H1 (cell line): Measurements from ENCODE around the gene USP3. TPM values are rescaled to one million over a fixed set of nuclear protein-coding genes. Genes with fewer than 3 reads are reported as not detected.

Source experiments
- EP300 ChIP-seq, 2 experiments: IDR thresholded peaks; 1 replicate in 1 of 2; 2 replicates in 1 of 2; pipeline ENCODE4 v1.6.1; 2011 to 2012; ENCODE audit warnings: low read depth in 2 of 2, low read length in 2 of 2, mild to moderate bottlenecking in 2 of 2, borderline replicate concordance in 1 of 2, inconsistent platforms in 1 of 2, moderate library complexity in 1 of 2
- KDM1A ChIP-seq: fragments of 200-600, 300-600 bp; sonication (generic); IDR thresholded peaks from 2 replicates; pipeline ENCODE4 v1.7.1; 2016; ENCODE audit warnings: mild to moderate bottlenecking, low read length, borderline replicate concordance
- KDM4A ChIP-seq: IDR thresholded peaks from one replicate; pipeline ENCODE4 v1.7.1; 2012; ENCODE audit warnings: low read depth, mild to moderate bottlenecking, moderate library complexity, low read length, inconsistent platforms; ENCODE audit not compliant: severe bottlenecking
- NANOG ChIP-seq: IDR thresholded peaks from 2 replicates; pipeline ENCODE4 v1.6.1; 2011; ENCODE audit warnings: low read length, low read depth, mild to moderate bottlenecking, inconsistent platforms; ENCODE audit not compliant: insufficient read depth, poor library complexity, severe bottlenecking
- RNF2 ChIP-seq: fragments of 200-900, 300-1000 bp; sonication (generic); IDR thresholded peaks from 2 replicates; pipeline ENCODE4 v1.7.1; 2016; ENCODE audit warnings: borderline replicate concordance, low read depth, mild to moderate bottlenecking, antibody characterized with exemption, low read length; ENCODE audit not compliant: poor library complexity, severe bottlenecking; ENCODE audit errors: missing control alignments
- SAP30 ChIP-seq: fragments of 300-600 bp; sonication (generic); IDR thresholded peaks from 2 replicates; pipeline ENCODE4 v1.7.1; 2012; ENCODE audit warnings: low read length, moderate library complexity, mild to moderate bottlenecking, inconsistent platforms; ENCODE audit not compliant: insufficient read depth, insufficient replicate concordance
- SIRT6 ChIP-seq: IDR thresholded peaks from one replicate; pipeline ENCODE4 v1.7.1; 2012; ENCODE audit warnings: low read length, inconsistent platforms
- SP1 ChIP-seq: IDR thresholded peaks from 2 replicates; pipeline ENCODE4 v1.6.1; 2011; ENCODE audit warnings: low read depth, low read length
- polyA plus RNA-seq, 7 experiments: library from polyadenylated mRNA; depleted of rRNA in 3 of 7; stranded (reverse) in 5 of 7; unstranded in 2 of 7; fragments of >200 nt in 5 of 7; fragments of 200-250 nt in 2 of 7; gene quantifications; 1 replicate in 5 of 7; 2 replicates in 1 of 7; 4 replicates in 1 of 7; pipeline versions ENCODE4 v1.2.1 to v1.2.3, GENCODE V29; 2011 to 2013; ENCODE audit warnings: missing spikeins in 2 of 7, mixed read lengths in 2 of 7
- total RNA-seq: library from RNA; stranded (reverse); fragmentation: NEBNext Ultra II Directional; extraction: Animal tissue kit (Norgen Biotek cat#: 25700); gene quantifications from 2 replicates; pipeline ENCODE4 v1.2.1, GENCODE V29; 2021
- TF ChIP-seq, protein P1 (sequence below): fragments of 300-600 bp; sonication (generic); IDR thresholded peaks from 2 replicates; pipeline ENCODE4 v1.7.1; 2012; ENCODE audit warnings: low read length, moderate library complexity, mild to moderate bottlenecking, inconsistent platforms; ENCODE audit not compliant: insufficient replicate concordance
- TF ChIP-seq, protein P2 (sequence below): IDR thresholded peaks from 2 replicates; pipeline ENCODE4 v1.6.1; 2011; ENCODE audit warnings: low read depth, mild to moderate bottlenecking, low read length; ENCODE audit not compliant: insufficient read depth

Gene USP3
- total and polyA plus RNA-seq, 2 of the 8 experiments (the other 6 are each of a cell fraction or from before 2014, with no cell fraction given), result 15.5 to 16.2 TPM

DNA sequence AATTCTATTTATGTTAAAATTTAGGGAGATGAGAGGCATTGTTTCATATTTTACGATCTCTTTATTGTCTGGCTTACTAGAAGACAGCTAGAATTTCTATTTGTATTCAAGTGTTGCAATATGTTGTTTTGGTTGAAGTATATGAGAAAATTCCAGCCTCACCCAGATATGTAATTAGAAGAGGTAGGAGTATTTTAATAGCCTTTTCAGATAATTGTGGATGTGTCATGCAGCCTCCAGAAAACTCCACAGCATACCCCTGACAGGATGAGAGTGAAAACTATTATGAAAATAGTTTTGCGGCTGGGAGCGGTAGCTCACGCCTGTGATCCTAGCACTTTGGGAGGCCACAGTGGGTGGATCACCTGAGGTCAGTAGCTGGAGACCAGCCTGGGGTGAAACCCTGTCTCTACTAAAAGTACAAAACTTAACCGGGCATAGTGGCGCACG is 21.5 kb upstream of the USP3 start (continued):
- TF ChIP-seq, protein P1, sequence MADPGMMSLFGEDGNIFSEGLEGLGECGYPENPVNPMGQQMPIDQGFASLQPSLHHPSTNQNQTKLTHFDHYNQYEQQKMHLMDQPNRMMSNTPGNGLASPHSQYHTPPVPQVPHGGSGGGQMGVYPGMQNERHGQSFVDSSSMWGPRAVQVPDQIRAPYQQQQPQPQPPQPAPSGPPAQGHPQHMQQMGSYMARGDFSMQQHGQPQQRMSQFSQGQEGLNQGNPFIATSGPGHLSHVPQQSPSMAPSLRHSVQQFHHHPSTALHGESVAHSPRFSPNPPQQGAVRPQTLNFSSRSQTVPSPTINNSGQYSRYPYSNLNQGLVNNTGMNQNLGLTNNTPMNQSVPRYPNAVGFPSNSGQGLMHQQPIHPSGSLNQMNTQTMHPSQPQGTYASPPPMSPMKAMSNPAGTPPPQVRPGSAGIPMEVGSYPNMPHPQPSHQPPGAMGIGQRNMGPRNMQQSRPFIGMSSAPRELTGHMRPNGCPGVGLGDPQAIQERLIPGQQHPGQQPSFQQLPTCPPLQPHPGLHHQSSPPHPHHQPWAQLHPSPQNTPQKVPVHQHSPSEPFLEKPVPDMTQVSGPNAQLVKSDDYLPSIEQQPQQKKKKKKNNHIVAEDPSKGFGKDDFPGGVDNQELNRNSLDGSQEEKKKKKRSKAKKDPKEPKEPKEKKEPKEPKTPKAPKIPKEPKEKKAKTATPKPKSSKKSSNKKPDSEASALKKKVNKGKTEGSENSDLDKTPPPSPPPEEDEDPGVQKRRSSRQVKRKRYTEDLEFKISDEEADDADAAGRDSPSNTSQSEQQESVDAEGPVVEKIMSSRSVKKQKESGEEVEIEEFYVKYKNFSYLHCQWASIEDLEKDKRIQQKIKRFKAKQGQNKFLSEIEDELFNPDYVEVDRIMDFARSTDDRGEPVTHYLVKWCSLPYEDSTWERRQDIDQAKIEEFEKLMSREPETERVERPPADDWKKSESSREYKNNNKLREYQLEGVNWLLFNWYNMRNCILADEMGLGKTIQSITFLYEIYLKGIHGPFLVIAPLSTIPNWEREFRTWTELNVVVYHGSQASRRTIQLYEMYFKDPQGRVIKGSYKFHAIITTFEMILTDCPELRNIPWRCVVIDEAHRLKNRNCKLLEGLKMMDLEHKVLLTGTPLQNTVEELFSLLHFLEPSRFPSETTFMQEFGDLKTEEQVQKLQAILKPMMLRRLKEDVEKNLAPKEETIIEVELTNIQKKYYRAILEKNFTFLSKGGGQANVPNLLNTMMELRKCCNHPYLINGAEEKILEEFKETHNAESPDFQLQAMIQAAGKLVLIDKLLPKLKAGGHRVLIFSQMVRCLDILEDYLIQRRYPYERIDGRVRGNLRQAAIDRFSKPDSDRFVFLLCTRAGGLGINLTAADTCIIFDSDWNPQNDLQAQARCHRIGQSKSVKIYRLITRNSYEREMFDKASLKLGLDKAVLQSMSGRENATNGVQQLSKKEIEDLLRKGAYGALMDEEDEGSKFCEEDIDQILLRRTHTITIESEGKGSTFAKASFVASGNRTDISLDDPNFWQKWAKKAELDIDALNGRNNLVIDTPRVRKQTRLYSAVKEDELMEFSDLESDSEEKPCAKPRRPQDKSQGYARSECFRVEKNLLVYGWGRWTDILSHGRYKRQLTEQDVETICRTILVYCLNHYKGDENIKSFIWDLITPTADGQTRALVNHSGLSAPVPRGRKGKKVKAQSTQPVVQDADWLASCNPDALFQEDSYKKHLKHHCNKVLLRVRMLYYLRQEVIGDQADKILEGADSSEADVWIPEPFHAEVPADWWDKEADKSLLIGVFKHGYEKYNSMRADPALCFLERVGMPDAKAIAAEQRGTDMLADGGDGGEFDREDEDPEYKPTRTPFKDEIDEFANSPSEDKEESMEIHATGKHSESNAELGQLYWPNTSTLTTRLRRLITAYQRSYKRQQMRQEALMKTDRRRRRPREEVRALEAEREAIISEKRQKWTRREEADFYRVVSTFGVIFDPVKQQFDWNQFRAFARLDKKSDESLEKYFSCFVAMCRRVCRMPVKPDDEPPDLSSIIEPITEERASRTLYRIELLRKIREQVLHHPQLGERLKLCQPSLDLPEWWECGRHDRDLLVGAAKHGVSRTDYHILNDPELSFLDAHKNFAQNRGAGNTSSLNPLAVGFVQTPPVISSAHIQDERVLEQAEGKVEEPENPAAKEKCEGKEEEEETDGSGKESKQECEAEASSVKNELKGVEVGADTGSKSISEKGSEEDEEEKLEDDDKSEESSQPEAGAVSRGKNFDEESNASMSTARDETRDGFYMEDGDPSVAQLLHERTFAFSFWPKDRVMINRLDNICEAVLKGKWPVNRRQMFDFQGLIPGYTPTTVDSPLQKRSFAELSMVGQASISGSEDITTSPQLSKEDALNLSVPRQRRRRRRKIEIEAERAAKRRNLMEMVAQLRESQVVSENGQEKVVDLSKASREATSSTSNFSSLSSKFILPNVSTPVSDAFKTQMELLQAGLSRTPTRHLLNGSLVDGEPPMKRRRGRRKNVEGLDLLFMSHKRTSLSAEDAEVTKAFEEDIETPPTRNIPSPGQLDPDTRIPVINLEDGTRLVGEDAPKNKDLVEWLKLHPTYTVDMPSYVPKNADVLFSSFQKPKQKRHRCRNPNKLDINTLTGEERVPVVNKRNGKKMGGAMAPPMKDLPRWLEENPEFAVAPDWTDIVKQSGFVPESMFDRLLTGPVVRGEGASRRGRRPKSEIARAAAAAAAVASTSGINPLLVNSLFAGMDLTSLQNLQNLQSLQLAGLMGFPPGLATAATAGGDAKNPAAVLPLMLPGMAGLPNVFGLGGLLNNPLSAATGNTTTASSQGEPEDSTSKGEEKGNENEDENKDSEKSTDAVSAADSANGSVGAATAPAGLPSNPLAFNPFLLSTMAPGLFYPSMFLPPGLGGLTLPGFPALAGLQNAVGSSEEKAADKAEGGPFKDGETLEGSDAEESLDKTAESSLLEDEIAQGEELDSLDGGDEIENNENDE, result no peak
- TF ChIP-seq SIRT6 (no peak), SAP30 (no peak), SP1 (no peak), KDM1A (no peak), NANOG (no peak), KDM4A (no peak), EP300 (IDR thresholded peaks at IDR 0.05; ENCODE audit: borderline replicate concordance in 1 of 2, low read depth in 2 of 2, low read length in 2 of 2) (no peak), RNF2 (no peak)
- TF ChIP-seq, protein P2, sequence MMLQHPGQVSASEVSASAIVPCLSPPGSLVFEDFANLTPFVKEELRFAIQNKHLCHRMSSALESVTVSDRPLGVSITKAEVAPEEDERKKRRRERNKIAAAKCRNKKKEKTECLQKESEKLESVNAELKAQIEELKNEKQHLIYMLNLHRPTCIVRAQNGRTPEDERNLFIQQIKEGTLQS, result no peak
